Measurements from ENCODE around the gene SOX6.
"Not testable (repeated sequence)": the region's sequence is repeated elsewhere in the genome, so short reads cannot be mapped to it uniquely, and the experiment has no call there.

SOX6 gene

GRCh38 chr11:15923183-15923582 lies 433.2 kb downstream of the SOX6 start:
- H3K4me2 ChIP-seq (ENCODE audit: low read length), result no peak overlapping the region
- H3K36me3 ChIP-seq (ENCODE audit: control insufficient read depth, low read length), result no peaks in the 10 kb centered on the region
- H3K27me3 ChIP-seq (ENCODE audit: control insufficient read depth, low read length), result no peaks in the 10 kb centered on the region
- H3K4me3 ChIP-seq (ENCODE audit: low read length), result no peak overlapping the region
- H3K9me2 ChIP-seq (replicated peaks; ENCODE audit: control insufficient read depth, low read length), result no peaks in the 10 kb centered on the region
- H4K20me1 ChIP-seq (ENCODE audit: control insufficient read depth, insufficient read depth, low read depth, low read length), result no peaks in the 10 kb centered on the region
- H3K27ac ChIP-seq (ENCODE audit: low read depth, low read length), result no peak overlapping the region
- H3F3A ChIP-seq (ENCODE audit: control insufficient read depth, insufficient read depth), result no peaks in the 10 kb centered on the region
- TF ChIP-seq EZH2phosphoT487 (IDR thresholded peaks at IDR 0.05; ENCODE audit: borderline replicate concordance, low read length), result no peak
- TF ChIP-seq CTCF (IDR thresholded peaks at IDR 0.05; ENCODE audit: low read depth, low read length, poor library complexity, severe bottlenecking), result no peak
- H3K9me3 ChIP-seq (ENCODE audit: control insufficient read depth, insufficient read depth, low read length), result no peaks in the 10 kb centered on the region
- H3K79me2 ChIP-seq (ENCODE audit: control insufficient read depth, low read length), result no peaks in the 10 kb centered on the region
- H3K4me1 ChIP-seq (ENCODE audit: control insufficient read depth, low read length), result no peaks in the 10 kb centered on the region

GRCh38 chr11:15922745-15923144 lies 433.6 kb downstream of the SOX6 start:
- not testable (repeated sequence) for H3K27ac ChIP-seq (ENCODE audit: low read depth, low read length); H3K27me3 ChIP-seq (ENCODE audit: control insufficient read depth, low read length); H3K4me3 ChIP-seq (ENCODE audit: low read length); H3K9me3 ChIP-seq (ENCODE audit: control insufficient read depth, insufficient read depth, low read length); H3K4me2 ChIP-seq (ENCODE audit: low read length); H4K20me1 ChIP-seq (ENCODE audit: control insufficient read depth, insufficient read depth, low read depth, low read length); H3K36me3 ChIP-seq (ENCODE audit: control insufficient read depth, low read length); H3K79me2 ChIP-seq (ENCODE audit: control insufficient read depth, low read length); H3F3A ChIP-seq (ENCODE audit: control insufficient read depth, insufficient read depth); H3K4me1 ChIP-seq (ENCODE audit: control insufficient read depth, low read length); H3K9me2 ChIP-seq (replicated peaks; ENCODE audit: control insufficient read depth, low read length)

DNA sequence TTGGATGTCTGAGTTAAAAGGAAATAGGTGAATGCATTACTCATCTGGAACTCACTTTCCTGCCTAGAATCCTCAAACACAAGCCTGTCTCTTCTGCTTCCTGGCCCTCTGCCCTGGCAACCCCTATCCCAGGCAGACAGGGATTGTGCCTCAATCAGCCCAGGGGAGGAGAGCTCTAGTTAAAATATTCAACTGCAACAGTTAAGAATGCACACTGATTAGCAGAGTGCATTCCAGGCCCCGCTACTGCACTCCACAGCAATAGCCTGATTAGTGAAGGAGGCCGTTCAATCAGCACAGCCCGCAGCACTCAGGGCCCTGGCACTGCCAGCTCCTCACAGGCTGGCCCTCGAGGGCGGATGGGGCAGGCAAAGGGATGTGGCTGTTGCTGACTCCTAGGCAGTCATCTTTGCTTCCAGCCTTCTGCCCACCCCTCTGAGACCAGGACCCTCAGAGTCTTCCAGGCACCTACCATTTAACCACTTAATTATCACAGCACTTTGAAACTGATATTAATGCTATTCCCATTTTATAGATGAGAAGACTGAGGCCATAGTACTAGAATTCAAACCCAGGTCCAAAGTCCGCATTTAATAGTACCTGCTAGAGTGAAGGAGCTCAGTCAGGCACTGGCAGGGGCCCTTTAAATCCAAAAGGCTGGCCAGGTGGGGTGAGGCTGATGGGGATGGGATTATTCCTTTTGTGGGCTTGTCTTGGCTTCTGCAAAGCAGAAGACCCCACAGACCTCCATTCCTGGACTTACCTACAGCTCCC lies 435.3 kb downstream of the SOX6 start:
- Histone ChIP-seq H4K20me1 (ENCODE audit: control insufficient read depth, insufficient read depth, low read depth, low read length) (no peaks in the 10 kb centered on the region), H3K79me2 (ENCODE audit: control insufficient read depth, low read length) (no peaks in the 10 kb centered on the region), H3K9me3 (ENCODE audit: control insufficient read depth, insufficient read depth, low read length) (no peaks in the 10 kb centered on the region), H3K27me3 (ENCODE audit: control insufficient read depth, low read length) (no peaks in the 10 kb centered on the region), H3K4me3 (ENCODE audit: low read length) (no peak overlapping the region), H3K36me3 (ENCODE audit: control insufficient read depth, low read length) (no peaks in the 10 kb centered on the region), H3K4me1 (ENCODE audit: control insufficient read depth, low read length) (no peaks in the 10 kb centered on the region), H3K4me2 (ENCODE audit: low read length) (no peak overlapping the region), H3F3A (ENCODE audit: control insufficient read depth, insufficient read depth) (no peaks in the 10 kb centered on the region), H3K27ac (ENCODE audit: low read depth, low read length) (no peak overlapping the region), H3K9me2 (replicated peaks; ENCODE audit: control insufficient read depth, low read length) (no peaks in the 10 kb centered on the region)
- TF ChIP-seq EZH2phosphoT487 (IDR thresholded peaks at IDR 0.05; ENCODE audit: borderline replicate concordance, low read length) (no peak), CTCF (IDR thresholded peaks at IDR 0.05; ENCODE audit: low read depth, low read length, poor library complexity, severe bottlenecking) (no peak)

GRCh38 chr11:15918674-15919073 lies 437.7 kb downstream of the SOX6 start:
- no peaks in the 10 kb centered on the region for H3K4me1 ChIP-seq (ENCODE audit: control insufficient read depth, low read length)
- H3K4me3 ChIP-seq (ENCODE audit: low read length), result no peak overlapping the region
- no peaks in the 10 kb centered on the region for H3K36me3 ChIP-seq (ENCODE audit: control insufficient read depth, low read length)
- no peaks in the 10 kb centered on the region for H3K9me3 ChIP-seq (ENCODE audit: control insufficient read depth, insufficient read depth, low read length)
- no peak overlapping the region for H3K4me2 ChIP-seq (ENCODE audit: low read length)
- H3K79me2 ChIP-seq (ENCODE audit: control insufficient read depth, low read length), result no peaks in the 10 kb centered on the region
- no peaks in the 10 kb centered on the region for H4K20me1 ChIP-seq (ENCODE audit: control insufficient read depth, insufficient read depth, low read depth, low read length)
- H3K27me3 ChIP-seq (ENCODE audit: control insufficient read depth, low read length), result no peaks in the 10 kb centered on the region
- no peaks in the 10 kb centered on the region for H3K9me2 ChIP-seq (replicated peaks; ENCODE audit: control insufficient read depth, low read length)
- no peak overlapping the region for H3K27ac ChIP-seq (ENCODE audit: low read depth, low read length)
- TF ChIP-seq EZH2phosphoT487 (IDR thresholded peaks at IDR 0.05; ENCODE audit: borderline replicate concordance, low read length), result no peak
- no peak for TF ChIP-seq CTCF (IDR thresholded peaks at IDR 0.05; ENCODE audit: low read depth, low read length, poor library complexity, severe bottlenecking)
- no peaks in the 10 kb centered on the region for H3F3A ChIP-seq (ENCODE audit: control insufficient read depth, insufficient read depth)
